ENCODE results near the gene CA5A.

CA5A gene

DNA sequence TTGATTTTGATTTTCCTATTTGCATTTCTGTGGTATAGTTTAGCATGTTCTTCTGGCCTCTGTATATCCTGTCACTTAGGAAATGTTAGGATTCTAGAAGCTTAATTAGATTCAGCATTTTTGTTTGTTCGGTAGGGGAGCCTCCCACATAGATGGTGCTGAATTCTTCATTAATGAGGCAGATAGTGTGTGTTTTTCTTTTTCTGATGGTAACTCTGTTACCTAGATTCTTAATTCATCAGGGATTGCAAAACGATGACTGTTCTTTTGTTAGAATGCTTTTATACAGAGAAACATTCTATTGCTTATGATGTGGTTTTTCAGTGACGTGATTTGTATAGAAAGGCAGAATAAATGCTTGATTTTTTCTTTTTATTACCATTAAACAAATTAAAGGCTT lies 33.9 kb upstream of the CA5A start:
- TF ChIP-seq, protein P1, sequence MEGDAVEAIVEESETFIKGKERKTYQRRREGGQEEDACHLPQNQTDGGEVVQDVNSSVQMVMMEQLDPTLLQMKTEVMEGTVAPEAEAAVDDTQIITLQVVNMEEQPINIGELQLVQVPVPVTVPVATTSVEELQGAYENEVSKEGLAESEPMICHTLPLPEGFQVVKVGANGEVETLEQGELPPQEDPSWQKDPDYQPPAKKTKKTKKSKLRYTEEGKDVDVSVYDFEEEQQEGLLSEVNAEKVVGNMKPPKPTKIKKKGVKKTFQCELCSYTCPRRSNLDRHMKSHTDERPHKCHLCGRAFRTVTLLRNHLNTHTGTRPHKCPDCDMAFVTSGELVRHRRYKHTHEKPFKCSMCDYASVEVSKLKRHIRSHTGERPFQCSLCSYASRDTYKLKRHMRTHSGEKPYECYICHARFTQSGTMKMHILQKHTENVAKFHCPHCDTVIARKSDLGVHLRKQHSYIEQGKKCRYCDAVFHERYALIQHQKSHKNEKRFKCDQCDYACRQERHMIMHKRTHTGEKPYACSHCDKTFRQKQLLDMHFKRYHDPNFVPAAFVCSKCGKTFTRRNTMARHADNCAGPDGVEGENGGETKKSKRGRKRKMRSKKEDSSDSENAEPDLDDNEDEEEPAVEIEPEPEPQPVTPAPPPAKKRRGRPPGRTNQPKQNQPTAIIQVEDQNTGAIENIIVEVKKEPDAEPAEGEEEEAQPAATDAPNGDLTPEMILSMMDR (conservative IDR thresholded peaks at IDR 0.05; ENCODE audit: low read depth, low read length) = no peak

DNA sequence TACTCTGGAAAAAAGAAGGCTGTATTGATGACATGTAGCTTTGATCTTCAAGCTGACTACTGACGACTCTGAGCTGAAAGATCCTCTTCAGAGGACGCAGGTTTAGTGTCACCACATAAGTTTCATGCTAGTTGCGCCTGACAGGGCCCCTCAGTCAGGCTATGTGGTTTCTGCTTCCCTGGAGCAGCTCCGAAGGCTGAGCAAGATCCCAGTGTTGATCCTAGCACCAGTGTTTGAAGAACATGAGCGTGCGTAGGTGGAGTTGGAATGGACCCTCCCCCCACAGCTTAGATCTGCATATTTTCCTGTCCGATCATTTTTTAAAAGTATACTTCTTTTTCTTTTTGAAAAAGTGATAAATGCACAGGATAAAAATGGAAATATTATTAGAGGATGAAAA lies 32.2 kb upstream of the CA5A start:
- no peak overlapping the region for H3K27ac ChIP-seq
- H3K27me3 ChIP-seq (ENCODE audit: insufficient read depth, low read depth) = no peaks in the 10 kb centered on the region
- no peaks in the 10 kb centered on the region for H4K20me1 ChIP-seq (ENCODE audit: insufficient read depth)
- TF ChIP-seq, protein P1 (conservative IDR thresholded peaks at IDR 0.05; ENCODE audit: low read depth, low read length) = no peak
- no peaks in the 10 kb centered on the region for H3K36me3 ChIP-seq (ENCODE audit: insufficient read depth)
- H3K9ac ChIP-seq = no peak overlapping the region
- H3K4me1 ChIP-seq (ENCODE audit: low read depth, poor library complexity, severe bottlenecking) = no peaks in the 10 kb centered on the region
- H2AFZ ChIP-seq (ENCODE audit: low read depth) = no peak overlapping the region
- no peak overlapping the region for H3K4me2 ChIP-seq
- no peak overlapping the region for H3K4me3 ChIP-seq (IDR thresholded peaks at IDR 0.05; ENCODE audit: insufficient read depth, low read depth, low read length)
- peaks cover 57% of the 10 kb centered on the region; the same call in 1 of the 2 replicates for H3K79me2 ChIP-seq (ENCODE audit: insufficient read depth, low read depth)

More for the DNA sequence above, 33.9 kb upstream of the CA5A start:
- no peak overlapping the region for H3K9ac ChIP-seq
- no peak overlapping the region for H2AFZ ChIP-seq (ENCODE audit: low read depth)
- H3K27me3 ChIP-seq (ENCODE audit: insufficient read depth, low read depth) = no peaks in the 10 kb centered on the region
- H3K4me3 ChIP-seq (IDR thresholded peaks at IDR 0.05; ENCODE audit: insufficient read depth, low read depth, low read length) = no peak overlapping the region
- H3K27ac ChIP-seq = no peak overlapping the region
- H3K36me3 ChIP-seq (ENCODE audit: insufficient read depth) = no peaks in the 10 kb centered on the region
- H3K4me2 ChIP-seq = no peak overlapping the region
- H3K4me1 ChIP-seq (ENCODE audit: low read depth, poor library complexity, severe bottlenecking) = no peaks in the 10 kb centered on the region
- no peaks in the 10 kb centered on the region for H4K20me1 ChIP-seq (ENCODE audit: insufficient read depth)
- H3K79me2 ChIP-seq (ENCODE audit: insufficient read depth, low read depth) = peaks cover 54% of the 10 kb centered on the region; the same call in 1 of the 2 replicates

DNA sequence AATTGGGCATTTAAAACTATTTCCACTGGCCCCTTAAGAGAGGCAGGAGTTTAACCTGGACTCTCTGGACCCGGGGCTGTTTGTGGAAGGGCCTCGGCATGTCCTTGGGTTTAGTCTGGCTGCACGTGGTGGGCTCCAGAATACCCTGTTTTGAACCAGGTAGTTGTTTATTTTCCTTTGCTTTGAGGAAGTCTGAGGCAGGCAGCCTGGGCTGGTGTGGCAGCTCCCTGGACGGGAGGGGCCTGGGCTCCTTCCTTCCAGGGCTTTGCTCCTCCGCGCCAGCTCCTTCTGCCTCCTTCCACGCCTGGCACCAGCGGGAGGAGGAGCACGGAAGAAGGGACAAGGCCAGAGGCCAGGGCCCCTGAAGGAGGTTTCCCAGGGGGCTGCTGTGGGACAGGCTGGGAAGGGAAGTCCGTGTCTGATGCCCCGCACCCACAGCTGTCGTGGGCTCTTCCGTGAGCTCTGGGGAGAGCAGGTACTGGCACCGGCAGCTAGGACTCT lies 30.4 kb upstream of the CA5A start:
- Histone ChIP-seq H3K4me1 (ENCODE audit: low read depth, poor library complexity, severe bottlenecking) (no peaks in the 10 kb centered on the region), H2AFZ (ENCODE audit: low read depth) (no peak overlapping the region), H3K4me3 (IDR thresholded peaks at IDR 0.05; ENCODE audit: insufficient read depth, low read depth, low read length) (no peak overlapping the region), H3K27me3 (ENCODE audit: insufficient read depth, low read depth) (no peaks in the 10 kb centered on the region), H3K4me2 (no peak overlapping the region), H3K36me3 (ENCODE audit: insufficient read depth) (no peaks in the 10 kb centered on the region), H4K20me1 (ENCODE audit: insufficient read depth) (no peaks in the 10 kb centered on the region), H3K27ac (no peak overlapping the region), H3K79me2 (ENCODE audit: insufficient read depth, low read depth) (peaks cover 52% of the 10 kb centered on the region; the same call in 1 of the 2 replicates), H3K9ac (no peak overlapping the region)
- TF ChIP-seq, protein P1 (conservative IDR thresholded peaks at IDR 0.05; ENCODE audit: low read depth, low read length) = no peak

DNA sequence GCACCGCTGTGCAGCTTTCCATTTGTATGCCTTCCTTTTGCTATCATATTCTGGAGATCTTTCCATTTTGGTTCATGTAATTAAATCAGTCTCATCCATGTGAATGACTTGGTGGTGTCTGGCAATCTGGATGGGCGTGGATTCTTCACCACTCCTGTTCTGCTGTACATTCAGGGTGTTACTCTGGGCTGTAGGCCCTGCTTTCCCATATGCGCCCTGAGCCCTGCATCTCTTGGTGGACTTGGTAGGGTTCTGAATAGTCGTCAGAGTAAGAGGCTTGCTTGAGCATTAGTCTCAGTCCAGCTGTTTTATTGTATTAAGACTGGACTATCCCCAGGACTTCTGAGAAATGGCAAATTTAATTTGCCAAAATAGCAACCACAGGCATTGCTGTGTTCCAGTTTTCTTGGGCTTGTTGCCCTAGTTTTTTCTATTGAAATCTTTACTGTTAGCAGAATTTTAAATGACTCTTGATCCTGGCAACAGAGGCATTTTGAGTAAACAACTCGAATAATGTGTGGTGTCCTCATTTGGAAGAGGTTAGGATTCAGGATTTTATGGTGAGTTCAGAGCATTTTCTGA lies 29.8 kb upstream of the CA5A start:
- no peak overlapping the region for H3K4me3 ChIP-seq (IDR thresholded peaks at IDR 0.05; ENCODE audit: insufficient read depth, low read depth, low read length)
- no peaks in the 10 kb centered on the region for H4K20me1 ChIP-seq (ENCODE audit: insufficient read depth)
- H3K27ac ChIP-seq = no peak overlapping the region
- peaks cover 50% of the 10 kb centered on the region; the same call in 1 of the 2 replicates for H3K79me2 ChIP-seq (ENCODE audit: insufficient read depth, low read depth)
- H3K36me3 ChIP-seq (ENCODE audit: insufficient read depth) = no peaks in the 10 kb centered on the region
- H3K4me2 ChIP-seq = no peak overlapping the region
- TF ChIP-seq, protein P1 (conservative IDR thresholded peaks at IDR 0.05; ENCODE audit: low read depth, low read length) = no peak
- no peaks in the 10 kb centered on the region for H3K4me1 ChIP-seq (ENCODE audit: low read depth, poor library complexity, severe bottlenecking)
- no peak overlapping the region for H2AFZ ChIP-seq (ENCODE audit: low read depth)
- no peak overlapping the region for H3K9ac ChIP-seq
- H3K27me3 ChIP-seq (ENCODE audit: insufficient read depth, low read depth) = no peaks in the 10 kb centered on the region

Data from KMS-11 (cell line).